Measurements from ENCODE around the gene CD3D. TPM values are rescaled to one million over a fixed set of nuclear protein-coding genes. Genes with fewer than 3 reads are reported as not detected.

Gene CD3D
- not detected in 2 replicates for total RNA-seq (2014; rRNA removed; shearing (Covaris generic))

GRCh38 chr11:118342503-118343161 lies at the start of gene CD3D:
TSS of gene CD3D (minus strand) at chr11:118342705. CDS start at chr11:118342607, 98 bp downstream.

GRCh38 chr11:118359295-118359958 lies 16.9 kb upstream of the CD3D start, which contains the start of gene UBE4A:
TSS of gene UBE4A (plus strand) at chr11:118359600. CDS start at chr11:118365081, 5,481 bp downstream.

GRCh38 chr11:118343981-118344515 lies 1.5 kb upstream of the CD3D start, which contains the start of gene CD3G:
TSS of gene CD3G (plus strand) at chr11:118344344. CDS start at chr11:118344424, 80 bp downstream.

GRCh38 chr11:118304568-118305248 lies 37.8 kb downstream of the CD3D start, which contains the start of gene CD3E:
TSS of gene CD3E (plus strand) at chr11:118304730. CDS start at chr11:118304953, 223 bp downstream.

Small RNA genes lying within 50 kb of the gene (small RNA-seq; reads per million reads assigned to genes)
- not detected for gene AP001582.1

Other genes starting within 250 kb of the CD3D start
- 0.13 TPM in 1 of 2 replicates, not detected in the other for gene SCN4B, start 189.9 kb downstream of the CD3D start, total RNA-seq (2014; rRNA removed; shearing (Covaris generic))
- gene SCN2B, start 166.1 kb downstream of the CD3D start, total RNA-seq (2014; rRNA removed; shearing (Covaris generic)), result not detected in 2 replicates
- not detected in 2 replicates for gene JAML, start 117.7 kb downstream of the CD3D start, total RNA-seq (2014; rRNA removed; shearing (Covaris generic))
- gene MPZL3, start 90.3 kb downstream of the CD3D start, total RNA-seq (2014; rRNA removed; shearing (Covaris generic)), result not detected in 2 replicates
- gene MPZL2, start 78.4 kb downstream of the CD3D start, total RNA-seq (2014; rRNA removed; shearing (Covaris generic)), result not detected in 2 replicates
- not detected in 2 replicates for gene CD3E, start 38.0 kb downstream of the CD3D start, total RNA-seq (2014; rRNA removed; shearing (Covaris generic))
- not detected in 2 replicates for gene CD3G, start 1.6 kb upstream of the CD3D start, total RNA-seq (2014; rRNA removed; shearing (Covaris generic))
- 30.0 and 32.2 TPM in 2 replicates for gene UBE4A, start 16.9 kb upstream of the CD3D start, total RNA-seq (2014; rRNA removed; shearing (Covaris generic))
- gene ATP5MG, start 58.9 kb upstream of the CD3D start, total RNA-seq (2014; rRNA removed; shearing (Covaris generic)), result 149 and 192 TPM in 2 replicates
- 37.5 and 45.8 TPM in 2 replicates for gene KMT2A, start 93.8 kb upstream of the CD3D start, total RNA-seq (2014; rRNA removed; shearing (Covaris generic))
- gene TTC36, start 184.8 kb upstream of the CD3D start, total RNA-seq (2014; rRNA removed; shearing (Covaris generic)), result 0.38 and 2.7 TPM in 2 replicates
- 1.8 and 4.7 TPM in 2 replicates for gene TMEM25, start 188.5 kb upstream of the CD3D start, total RNA-seq (2014; rRNA removed; shearing (Covaris generic))
- 28.7 and 37.0 TPM in 2 replicates for gene IFT46, start 223.2 kb upstream of the CD3D start, total RNA-seq (2014; rRNA removed; shearing (Covaris generic))
- 144 and 160 TPM in 2 replicates for gene ARCN1, start 229.7 kb upstream of the CD3D start, total RNA-seq (2014; rRNA removed; shearing (Covaris generic))

All from A375 (cell line).